ENCODE measurements around the gene PGBD4.

DNA sequence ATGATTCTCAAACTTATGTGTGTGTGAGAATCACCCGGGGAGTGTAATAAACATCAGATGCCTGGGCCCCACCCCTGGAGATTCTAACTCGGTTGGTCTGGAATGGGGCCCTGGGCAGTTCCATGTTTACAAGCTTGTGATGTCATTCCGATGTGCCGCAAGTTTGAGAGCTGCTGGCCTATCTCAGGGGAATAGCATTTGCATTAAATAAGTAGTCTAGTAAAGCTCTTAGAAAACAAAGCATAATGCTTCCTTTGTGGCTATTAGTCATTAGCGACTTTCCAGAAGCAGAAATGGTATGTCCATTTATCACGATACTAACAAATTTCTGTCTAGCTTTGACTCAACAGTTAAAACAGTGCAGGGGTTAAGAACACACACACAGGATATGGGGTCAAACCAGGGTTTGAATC, 20.9 kb downstream of the PGBD4 start:
- TF ChIP-seq, protein P1, sequence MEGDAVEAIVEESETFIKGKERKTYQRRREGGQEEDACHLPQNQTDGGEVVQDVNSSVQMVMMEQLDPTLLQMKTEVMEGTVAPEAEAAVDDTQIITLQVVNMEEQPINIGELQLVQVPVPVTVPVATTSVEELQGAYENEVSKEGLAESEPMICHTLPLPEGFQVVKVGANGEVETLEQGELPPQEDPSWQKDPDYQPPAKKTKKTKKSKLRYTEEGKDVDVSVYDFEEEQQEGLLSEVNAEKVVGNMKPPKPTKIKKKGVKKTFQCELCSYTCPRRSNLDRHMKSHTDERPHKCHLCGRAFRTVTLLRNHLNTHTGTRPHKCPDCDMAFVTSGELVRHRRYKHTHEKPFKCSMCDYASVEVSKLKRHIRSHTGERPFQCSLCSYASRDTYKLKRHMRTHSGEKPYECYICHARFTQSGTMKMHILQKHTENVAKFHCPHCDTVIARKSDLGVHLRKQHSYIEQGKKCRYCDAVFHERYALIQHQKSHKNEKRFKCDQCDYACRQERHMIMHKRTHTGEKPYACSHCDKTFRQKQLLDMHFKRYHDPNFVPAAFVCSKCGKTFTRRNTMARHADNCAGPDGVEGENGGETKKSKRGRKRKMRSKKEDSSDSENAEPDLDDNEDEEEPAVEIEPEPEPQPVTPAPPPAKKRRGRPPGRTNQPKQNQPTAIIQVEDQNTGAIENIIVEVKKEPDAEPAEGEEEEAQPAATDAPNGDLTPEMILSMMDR (IDR thresholded peaks at IDR 0.05), result no peak
- TF ChIP-seq POLR2A (IDR thresholded peaks at IDR 0.05), result no peak
